PC-9 (cell line): ENCODE results near the gene PAK1IP1. TPM values are rescaled to one million over a fixed set of nuclear protein-coding genes. Genes with fewer than 3 reads are reported as not detected.

Experiments
- BruUV-seq: library from RNA; stranded (reverse); fragments of 400-500 nt; replicated peaks from 2 replicates; lab custom pipeline; 2021; lab: Mats Ljungman, UMichigan
- CTCF ChIA-PET: fragments of 300-600 bp; sonication (Branson Sonifier 250); formaldehyde crosslinking; loops from one replicate; lab custom pipeline; 2022; ENCODE audit warnings: antibody characterized with exemption; lab: Charles Lee
- POLR2A ChIA-PET: fragments of 300-600 bp; sonication (Branson Sonifier 250); formaldehyde crosslinking; loops from one replicate; lab custom pipeline; 2022; ENCODE audit warnings: antibody characterized with exemption; ENCODE audit not compliant: unreplicated experiment; lab: Charles Lee
- DNase-seq, 2 experiments: peaks; one replicate each; pipeline versions ENCODE4 v3.0.0 to v3.0.0-alpha.2; 2015 to 2022; ENCODE audit warnings: mixed read lengths in 1 of 2
- H2AFZ ChIP-seq: fragments of 200-600 bp; sonication (generic); 2 replicates; pipeline ENCODE4 v1.8.1; 2017; ENCODE audit warnings: antibody characterized with exemption
- H3F3A ChIP-seq: fragments of 200-600 bp; sonication (generic); 2 replicates; pipeline ENCODE4 v1.8.1; 2017; ENCODE audit warnings: antibody characterized with exemption, mild to moderate bottlenecking, low read depth; ENCODE audit not compliant: insufficient read depth
- H3K27ac ChIP-seq: fragments of 200-600 bp; sonication (generic); 2 replicates; pipeline ENCODE4 v1.6.1; 2016; ENCODE audit warnings: mixed run types
- H3K27me3 ChIP-seq: fragments of 200-600 bp; sonication (generic); 2 replicates; pipeline ENCODE4 v1.6.1; 2016; ENCODE audit warnings: low read depth, mixed run types; ENCODE audit not compliant: insufficient read depth
- H3K36me3 ChIP-seq: fragments of 200-600 bp; sonication (generic); 2 replicates; pipeline ENCODE4 v1.6.1; 2016; ENCODE audit warnings: low read depth, mixed run types
- H3K4me1 ChIP-seq: fragments of 200-600 bp; sonication (generic); replicated peaks from 2 replicates; pipeline ENCODE4 v1.6.1; 2016; ENCODE audit warnings: mixed run types; ENCODE audit not compliant: insufficient read depth
- H3K4me2 ChIP-seq: fragments of 200-600 bp; sonication (generic); 2 replicates; pipeline ENCODE4 v1.6.1; 2017; ENCODE audit warnings: mixed run types
- H3K4me3 ChIP-seq: fragments of 200-600 bp; sonication (generic); 2 replicates; pipeline ENCODE4 v1.6.1; 2016; ENCODE audit warnings: mixed run types
- H3K79me2 ChIP-seq: fragments of 200-600 bp; sonication (generic); 2 replicates; pipeline ENCODE4 v1.6.1; 2017; ENCODE audit warnings: low read depth, mixed run types
- H3K9me2 ChIP-seq: fragments of 200-600 bp; sonication (generic); 2 replicates; pipeline ENCODE4 v1.8.1; 2017; ENCODE audit warnings: mild to moderate bottlenecking; ENCODE audit not compliant: insufficient read depth
- H3K9me3 ChIP-seq: fragments of 200-600 bp; sonication (generic); 2 replicates; pipeline ENCODE4 v1.8.1; 2016; ENCODE audit warnings: low read depth; ENCODE audit not compliant: insufficient read depth
- H4K20me1 ChIP-seq: fragments of 200-600 bp; sonication (generic); 2 replicates; pipeline ENCODE4 v1.8.1; 2017; ENCODE audit not compliant: insufficient read depth
- EZH2 ChIP-seq: fragments of 200-600 bp; sonication (generic); IDR thresholded peaks from 2 replicates; pipeline ENCODE4 v1.8.0; 2017; ENCODE audit warnings: antibody characterized with exemption, low read depth
- intact Hi-C: fragments of 100-400 bp; cut with micrococcal nuclease; formaldehyde crosslinking; loops from one replicate; pipeline ENCODE4 v1.10.0; 2022; ENCODE audit not compliant: unreplicated experiment
- total RNA-seq: library from RNA; stranded (reverse); gene quantifications from 2 replicates; pipeline ENCODE4 v1.2.3, GENCODE V29; 2021
- TF ChIP-seq, protein P1 (sequence below): fragments of 200-600 bp; sonication (generic); conservative IDR thresholded peaks from 2 replicates; pipeline ENCODE4 v1.6.1; 2017; ENCODE audit warnings: mixed run types, antibody characterized with exemption, mild to moderate bottlenecking, moderate library complexity

The PAK1IP1 gene
- total RNA-seq, 1 experiment from 2014 or later: 15.2 TPM

DNA sequence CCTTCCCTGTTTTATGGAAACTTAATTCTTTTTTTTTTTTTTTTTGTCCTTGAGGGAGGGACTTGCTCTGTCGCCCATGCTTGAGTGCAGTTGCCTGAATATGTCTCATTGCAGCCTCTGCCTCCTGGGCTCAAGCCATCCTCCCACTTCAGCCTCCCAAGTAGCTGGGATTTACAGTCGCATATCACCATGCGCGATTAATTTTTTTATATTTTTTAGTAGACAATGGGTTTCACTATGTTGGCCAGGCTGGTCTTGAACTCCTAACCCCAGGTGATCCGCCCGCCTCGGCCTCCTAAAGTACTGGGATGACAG lies 28.8 kb downstream of the PAK1IP1 start:
- no TSS peak for BruUV-seq
- peaks cover 14% of the 10 kb centered on the region for H3K79me2 ChIP-seq
- no peaks in the 10 kb centered on the region for H3K36me3 ChIP-seq
- peak overlapping the region; percentile 85 for H3K27ac ChIP-seq
- H3K9me2 ChIP-seq: no peaks in the 10 kb centered on the region
- peak overlapping the region; percentile 91; the same call in 1 of the 2 replicates for H2AFZ ChIP-seq
- no peaks in the 10 kb centered on the region for H4K20me1 ChIP-seq
- no peaks in the 10 kb centered on the region for H3K9me3 ChIP-seq
- peak overlapping the region; percentile 96 for H3K4me3 ChIP-seq
- no peak for DNase-seq
- H3K27me3 ChIP-seq: no peaks in the 10 kb centered on the region
- peak overlapping the region; percentile 90 for H3K4me2 ChIP-seq
- no peak for TF ChIP-seq EZH2
- TF ChIP-seq, protein P1, sequence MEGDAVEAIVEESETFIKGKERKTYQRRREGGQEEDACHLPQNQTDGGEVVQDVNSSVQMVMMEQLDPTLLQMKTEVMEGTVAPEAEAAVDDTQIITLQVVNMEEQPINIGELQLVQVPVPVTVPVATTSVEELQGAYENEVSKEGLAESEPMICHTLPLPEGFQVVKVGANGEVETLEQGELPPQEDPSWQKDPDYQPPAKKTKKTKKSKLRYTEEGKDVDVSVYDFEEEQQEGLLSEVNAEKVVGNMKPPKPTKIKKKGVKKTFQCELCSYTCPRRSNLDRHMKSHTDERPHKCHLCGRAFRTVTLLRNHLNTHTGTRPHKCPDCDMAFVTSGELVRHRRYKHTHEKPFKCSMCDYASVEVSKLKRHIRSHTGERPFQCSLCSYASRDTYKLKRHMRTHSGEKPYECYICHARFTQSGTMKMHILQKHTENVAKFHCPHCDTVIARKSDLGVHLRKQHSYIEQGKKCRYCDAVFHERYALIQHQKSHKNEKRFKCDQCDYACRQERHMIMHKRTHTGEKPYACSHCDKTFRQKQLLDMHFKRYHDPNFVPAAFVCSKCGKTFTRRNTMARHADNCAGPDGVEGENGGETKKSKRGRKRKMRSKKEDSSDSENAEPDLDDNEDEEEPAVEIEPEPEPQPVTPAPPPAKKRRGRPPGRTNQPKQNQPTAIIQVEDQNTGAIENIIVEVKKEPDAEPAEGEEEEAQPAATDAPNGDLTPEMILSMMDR: no peak
- peaks cover 10% of the 10 kb centered on the region; the same call in 1 of the 2 replicates for H3F3A ChIP-seq
- intact Hi-C loops: loop anchor here (2.0 to 10.0 kb wide), 2 partner anchors 37 to 209 kb away; no protein-coding TSS in a partner anchor
- H3K4me1 ChIP-seq: 0 out of 2 replicates have a peak, but pooled peaks cover 10% of the 10 kb centered on the region
- CTCF ChIA-PET: no interaction called here
- POLR2A ChIA-PET: no interaction called here

DNA sequence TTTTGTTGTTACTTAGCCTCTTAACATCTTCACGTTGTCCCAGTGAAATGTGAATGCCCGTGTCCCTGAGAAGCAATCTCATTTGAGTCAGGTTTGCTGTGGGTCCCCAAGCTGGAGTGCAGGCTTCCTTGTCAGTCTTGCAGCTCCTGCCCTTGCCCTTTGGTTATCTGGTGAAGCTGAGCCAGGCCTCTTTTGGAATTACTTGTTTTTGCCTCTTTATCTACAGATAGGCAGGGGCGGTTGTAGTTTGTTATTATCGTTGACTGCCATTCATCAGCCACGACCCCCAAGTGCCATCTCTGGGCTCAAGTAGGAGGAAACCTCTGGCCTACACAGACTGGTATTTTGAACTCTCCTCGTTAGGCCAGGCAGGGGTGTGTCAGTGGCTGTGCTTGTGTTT lies 30.3 kb downstream of the PAK1IP1 start:
- Histone ChIP-seq H3F3A (peaks cover 10% of the 10 kb centered on the region; the same call in 1 of the 2 replicates), H3K27me3 (no peaks in the 10 kb centered on the region), H3K4me2 (no peak overlapping the region), H3K9me3 (no peaks in the 10 kb centered on the region), H3K9me2 (no peaks in the 10 kb centered on the region), H2AFZ (no peak overlapping the region), H3K4me3 (no peak overlapping the region), H3K79me2 (peaks cover 14% of the 10 kb centered on the region), H3K4me1 (0 out of 2 replicates have a peak, but pooled peaks cover 10% of the 10 kb centered on the region), H3K36me3 (no peaks in the 10 kb centered on the region), H4K20me1 (no peaks in the 10 kb centered on the region), H3K27ac (no peak overlapping the region)
- intact Hi-C loops: loop anchor here (10.0 kb wide), 1 partner anchor 210 kb away; no protein-coding TSS in a partner anchor
- POLR2A ChIA-PET: no interaction called here
- TF ChIP-seq, protein P1: no peak
- BruUV-seq: no TSS peak
- CTCF ChIA-PET: interaction anchor here (0.5 kb wide), 1 partner anchor 63 kb away, joined by 4 read pairs; no protein-coding TSS in a partner anchor
- no peak for DNase-seq

DNA sequence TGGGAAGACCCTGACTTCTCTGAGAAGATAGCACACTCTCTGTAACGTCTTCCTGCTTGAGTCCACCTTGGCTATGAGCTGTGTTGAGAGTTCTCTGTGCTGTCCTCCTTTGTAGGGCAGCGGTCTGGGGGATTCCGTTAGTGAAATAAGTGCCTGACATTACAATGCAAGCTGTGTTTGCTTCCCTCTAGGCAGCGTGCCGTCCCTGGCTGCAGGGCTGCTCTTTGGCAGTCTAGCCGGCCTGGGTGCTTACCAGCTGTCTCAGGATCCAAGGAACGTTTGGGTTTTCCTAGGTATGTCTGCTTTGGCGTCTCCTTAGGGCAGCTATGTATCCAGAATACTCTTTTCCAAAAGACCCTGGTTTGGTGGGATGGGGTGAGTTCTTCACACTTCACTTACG lies 30.9 kb downstream of the PAK1IP1 start:
- H3K27ac ChIP-seq: no peak overlapping the region
- no peaks in the 10 kb centered on the region for H3K9me2 ChIP-seq
- H2AFZ ChIP-seq: no peak overlapping the region
- peaks cover 14% of the 10 kb centered on the region for H3K79me2 ChIP-seq
- BruUV-seq: no TSS peak
- intact Hi-C loops: loop anchor here (10.0 kb wide), 1 partner anchor 211 kb away; no protein-coding TSS in a partner anchor
- no peaks in the 10 kb centered on the region for H4K20me1 ChIP-seq
- no peak overlapping the region for H3K4me3 ChIP-seq
- DNase-seq: no peak
- TF ChIP-seq, protein P1: no peak
- TF ChIP-seq EZH2: no peak
- peaks cover 10% of the 10 kb centered on the region; the same call in 1 of the 2 replicates for H3F3A ChIP-seq
- no peak overlapping the region for H3K4me2 ChIP-seq
- ChIA-PET CTCF (no interaction called here), POLR2A (no interaction called here)
- H3K4me1 ChIP-seq: 0 out of 2 replicates have a peak, but pooled peaks cover 10% of the 10 kb centered on the region
- no peaks in the 10 kb centered on the region for H3K9me3 ChIP-seq
- H3K36me3 ChIP-seq: no peaks in the 10 kb centered on the region
- H3K27me3 ChIP-seq: no peaks in the 10 kb centered on the region
